Activated T-cell treated with anti-CD3 and anti-CD28 coated beads, Interleukin-2, amount 50 U/mL, for 1 hour (primary cell): Measurements from ENCODE around the gene PROSER2.
"Not testable (repeated sequence)": the region's sequence is repeated elsewhere in the genome, so short reads cannot be mapped to it uniquely, and the experiment has no call there.

Source experiments
- DNase-seq: peaks from one replicate; pipeline ENCODE4 v3.0.0-alpha.2; 2020

PROSER2 gene

DNA sequence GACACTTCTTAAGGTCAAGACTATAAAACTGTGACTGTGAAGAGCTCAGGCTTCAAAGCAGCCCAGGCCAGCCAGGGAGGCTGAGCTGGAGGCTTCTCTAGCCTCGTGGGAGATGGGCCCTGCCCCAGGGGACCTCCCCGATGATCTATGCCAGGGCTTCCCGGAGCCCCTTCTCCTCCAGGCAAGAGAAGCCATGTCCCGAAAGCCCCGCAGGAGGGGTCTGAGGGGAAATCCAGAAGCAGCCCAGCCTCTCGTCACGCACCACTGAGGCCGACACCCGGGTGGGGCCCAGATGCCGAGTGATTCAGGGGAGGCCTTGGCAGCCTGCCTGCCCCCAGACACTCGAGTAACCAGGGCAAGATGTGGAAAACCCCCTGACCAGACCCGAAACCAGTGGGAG is 63.7 kb downstream of the PROSER2 start:
- no peak for DNase-seq

DNA sequence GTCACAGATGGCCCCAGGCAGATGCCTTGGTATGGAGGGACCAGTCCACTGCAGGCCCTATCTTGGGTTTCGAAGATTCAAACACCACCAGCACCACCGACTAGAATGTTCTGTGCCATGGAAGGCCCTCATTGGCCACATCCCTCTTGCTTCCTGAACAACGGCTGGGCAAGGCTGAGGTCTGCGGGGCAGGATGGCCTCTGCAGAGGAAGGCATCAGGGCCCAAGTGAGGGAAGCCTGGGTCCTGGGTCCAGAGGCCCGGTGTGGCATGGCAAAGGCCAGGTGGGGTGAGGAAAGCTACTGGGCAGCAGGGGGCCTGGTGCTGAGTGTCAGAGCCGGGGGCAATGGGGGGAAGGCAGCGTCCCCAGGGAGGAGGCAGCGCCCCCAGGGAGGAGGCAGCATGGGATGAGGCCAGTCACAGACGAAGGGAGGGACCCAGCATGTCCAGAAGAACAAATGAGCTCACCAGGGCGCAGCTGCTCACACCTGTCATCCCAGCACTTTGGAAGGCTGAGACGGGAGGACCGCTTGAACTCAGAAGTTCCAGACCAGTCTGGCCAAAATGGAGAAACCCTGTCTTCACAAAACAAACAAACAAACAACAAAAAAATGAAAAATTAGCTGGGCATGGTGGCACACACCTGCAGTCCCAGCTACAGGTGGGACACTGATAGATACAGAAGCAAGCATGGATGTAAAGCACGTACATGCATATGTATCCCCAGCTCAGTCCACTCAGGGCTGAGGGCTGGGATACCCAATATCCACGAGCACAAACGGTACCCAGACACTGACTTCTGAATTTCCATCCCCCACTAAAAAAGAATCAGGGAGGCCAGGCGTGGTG is 64.4 kb downstream of the PROSER2 start:
- no peak for DNase-seq

DNA sequence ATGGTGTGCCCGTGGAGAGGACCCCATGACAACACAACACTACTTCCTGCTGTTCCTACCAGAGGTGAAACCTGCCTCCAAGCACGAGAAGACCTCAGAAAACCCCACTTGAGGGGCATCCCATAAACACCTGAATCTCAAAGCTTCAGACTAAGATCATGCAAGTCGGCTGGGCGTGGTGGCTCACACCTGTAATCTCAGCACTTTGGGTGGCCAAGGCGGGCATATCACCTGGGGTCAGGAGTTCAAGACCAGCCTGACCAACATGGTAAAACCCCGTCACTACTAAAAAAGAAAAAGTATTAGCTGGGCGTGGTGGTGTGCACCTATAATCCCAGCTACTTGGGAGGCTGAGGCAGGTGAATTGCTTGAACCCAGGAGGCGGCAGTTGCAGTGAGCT is 66.1 kb downstream of the PROSER2 start:
- DNase-seq: not testable (repeated sequence)

GRCh38 chr10:11891776-11892486 is 68.8 kb downstream of the PROSER2 start:
- DNase-seq: no peak

GRCh38 chr10:11893749-11894278 is 70.7 kb downstream of the PROSER2 start:
- DNase-seq: no peak

DNA sequence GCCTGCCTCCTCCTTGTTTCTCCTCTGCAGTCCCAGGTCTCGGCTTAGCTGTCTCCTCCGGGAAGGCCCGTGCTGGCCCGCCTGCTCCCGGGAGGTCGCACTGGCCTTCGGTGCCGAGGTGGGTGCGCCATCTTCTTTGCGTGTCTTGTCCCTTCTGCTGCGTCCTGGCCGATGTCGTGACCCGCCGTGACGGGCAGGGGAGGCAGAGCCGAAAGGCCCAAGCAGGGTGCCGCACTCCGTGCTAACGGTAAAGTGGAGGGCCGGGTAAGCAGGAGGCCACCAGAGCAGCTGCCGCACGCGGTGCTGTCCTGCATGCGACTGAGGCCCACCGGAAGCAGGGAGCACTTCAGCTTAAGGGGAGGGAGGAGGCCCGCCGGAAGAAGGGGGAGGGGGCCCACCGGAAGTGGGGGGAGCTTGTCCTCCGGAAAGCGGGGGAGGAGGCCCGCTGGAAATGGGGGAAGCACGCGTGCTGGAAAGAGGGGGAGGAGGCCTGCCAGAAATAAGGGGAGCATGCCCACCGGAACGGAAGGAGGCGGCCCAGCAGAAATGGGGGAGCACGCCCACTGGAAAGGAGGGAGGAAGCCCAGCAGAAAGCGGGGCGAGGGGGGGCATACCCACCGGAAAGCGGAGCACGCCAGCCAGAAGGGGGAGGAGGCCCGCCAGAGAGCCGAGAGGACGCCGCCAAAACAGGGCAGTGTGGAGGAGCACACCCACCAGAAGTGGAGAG is 71.4 kb downstream of the PROSER2 start:
- no peak for DNase-seq

GRCh38 chr10:11895108-11895466 is 71.9 kb downstream of the PROSER2 start:
- no peak for DNase-seq

GRCh38 chr10:11895598-11895997 is 72.4 kb downstream of the PROSER2 start:
- DNase-seq: no peak

DNA sequence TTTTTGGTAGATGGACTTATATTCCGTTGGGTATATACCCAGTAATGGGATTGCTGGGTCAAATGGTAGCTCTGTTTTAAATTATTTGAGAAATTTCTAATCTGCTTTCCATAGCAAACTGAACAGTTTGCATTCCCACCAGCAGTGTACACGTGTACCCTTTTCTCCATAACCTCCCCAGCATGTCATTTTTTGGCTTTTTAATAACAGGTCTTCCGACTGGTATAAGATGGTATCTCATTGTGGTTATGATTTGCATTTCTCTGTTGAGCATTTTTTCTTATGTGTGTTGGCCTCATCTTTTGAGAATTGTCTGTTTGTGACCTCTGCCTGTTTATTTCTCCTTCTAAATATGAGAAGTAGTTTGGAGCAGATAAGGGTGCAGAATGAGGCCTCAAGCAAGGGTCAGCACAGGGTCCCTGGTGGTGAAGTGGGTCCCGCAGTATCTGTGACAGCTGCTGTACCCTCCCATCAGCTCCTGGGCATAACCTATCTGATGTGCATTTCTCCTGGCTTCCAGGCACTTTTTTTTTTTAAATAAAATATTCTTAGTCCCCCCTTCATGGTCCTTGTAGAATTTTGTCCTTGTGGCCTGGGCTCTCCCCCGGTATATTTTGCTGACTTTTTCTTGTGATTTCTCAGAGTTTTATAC is 73.5 kb downstream of the PROSER2 start:
- no peak for DNase-seq

DNA sequence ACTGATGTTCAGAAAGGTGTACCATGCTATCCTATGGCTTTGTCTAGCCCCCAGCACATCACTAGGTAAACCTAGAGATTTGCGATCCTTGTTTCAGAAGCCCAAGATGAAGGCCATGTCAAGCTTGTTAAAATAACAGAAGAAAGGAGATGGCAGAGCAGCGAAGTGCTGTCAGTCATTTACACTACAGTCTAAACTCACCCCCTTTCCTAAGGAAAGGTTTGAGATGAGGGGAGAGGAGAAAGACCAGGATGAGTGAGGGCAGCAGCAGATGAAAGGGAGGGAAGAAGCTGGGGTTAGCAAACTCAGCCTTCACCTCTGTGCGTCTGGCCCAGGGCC is 74.8 kb downstream of the PROSER2 start:
- DNase-seq: no peak

- no peak for DNase-seq
Measured at GRCh38 chr10:11898372-11899066, 75.4 kb downstream of the PROSER2 start.

GRCh38 chr10:11899067-11899876 is 76.1 kb downstream of the PROSER2 start:
- no peak for DNase-seq

- DNase-seq: no peak
Measured at GRCh38 chr10:11901036-11901301, 77.8 kb downstream of the PROSER2 start.

DNA sequence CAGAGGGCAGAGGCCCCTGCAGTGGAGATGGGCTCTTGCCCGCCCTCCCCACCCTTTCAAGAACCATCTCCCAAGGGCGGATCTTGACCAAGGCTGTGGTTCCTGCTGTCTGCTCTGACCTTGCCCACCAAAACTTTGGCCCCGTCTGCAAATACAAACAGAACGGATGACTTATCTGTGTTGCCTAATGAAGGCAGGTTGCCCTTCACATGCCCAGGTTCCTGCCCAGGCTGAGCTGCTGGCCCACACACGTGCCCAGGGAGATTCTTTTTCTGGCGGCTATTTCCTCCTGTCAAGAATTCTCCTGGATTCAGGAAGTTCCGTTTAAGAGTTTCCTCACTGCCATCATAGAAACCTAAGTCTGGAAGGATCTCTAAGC is 78.3 kb downstream of the PROSER2 start:
- no peak for DNase-seq

DNA sequence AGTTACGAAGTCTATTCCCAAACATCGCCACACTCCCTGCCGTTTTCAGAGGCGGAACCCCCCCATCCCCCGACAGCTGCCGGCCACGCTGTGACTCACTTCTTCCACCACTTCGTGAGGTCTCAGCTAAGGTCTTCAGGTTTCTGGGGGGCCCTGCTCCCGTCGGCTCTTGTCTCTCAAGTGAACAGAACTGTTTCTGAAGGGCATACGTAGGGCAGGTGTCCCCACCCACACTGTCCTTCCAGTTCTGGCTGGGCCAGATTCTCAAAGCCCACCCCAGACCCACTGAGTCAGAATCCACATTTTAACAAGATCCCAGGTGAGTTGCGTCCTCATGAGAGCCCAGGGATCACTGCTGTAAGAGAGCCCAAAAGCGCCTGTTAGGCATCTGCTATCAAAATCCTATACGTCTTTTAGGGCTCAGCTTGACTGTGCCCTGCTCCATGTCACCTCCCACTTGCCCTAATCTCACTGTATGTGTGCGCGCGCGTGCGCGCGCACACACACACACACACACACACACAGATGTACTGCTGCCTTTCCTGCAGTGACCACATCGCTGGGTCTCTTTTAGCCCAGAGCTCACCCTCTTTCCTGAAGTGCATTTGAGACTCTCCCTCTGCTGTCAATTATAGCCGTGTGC is 78.8 kb downstream of the PROSER2 start:
- no peak for DNase-seq

DNA sequence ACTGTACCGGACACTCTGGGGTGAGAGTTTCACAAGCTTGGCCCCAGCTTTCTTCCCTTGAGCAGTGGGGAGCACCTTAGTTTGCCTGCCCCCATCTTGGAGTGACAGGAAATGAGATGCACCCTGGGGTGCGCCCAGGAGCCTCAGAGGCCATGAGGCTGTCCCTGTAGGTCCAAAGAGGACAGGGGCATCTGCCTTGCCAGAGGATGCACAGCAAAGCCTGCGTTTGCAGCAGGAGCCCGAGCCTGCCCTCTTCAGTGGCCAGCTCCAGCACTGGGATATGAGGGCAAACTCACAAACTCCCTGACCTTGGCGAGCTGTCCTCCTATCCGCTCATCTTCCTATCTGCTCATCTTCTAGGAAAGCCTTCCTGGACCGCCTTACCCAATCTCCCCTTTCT is 79.5 kb downstream of the PROSER2 start:
- DNase-seq: no peak

- DNase-seq: no peak
Measured at GRCh38 chr10:11906714-11907113, 83.6 kb downstream of the PROSER2 start.

GRCh38 chr10:11907914-11908313 is 84.8 kb downstream of the PROSER2 start:
- DNase-seq: no peak

GRCh38 chr10:11908536-11908935 is 85.4 kb downstream of the PROSER2 start:
- DNase-seq: no peak

- no peak for DNase-seq
Measured at GRCh38 chr10:11908991-11909390, 85.8 kb downstream of the PROSER2 start.

DNA sequence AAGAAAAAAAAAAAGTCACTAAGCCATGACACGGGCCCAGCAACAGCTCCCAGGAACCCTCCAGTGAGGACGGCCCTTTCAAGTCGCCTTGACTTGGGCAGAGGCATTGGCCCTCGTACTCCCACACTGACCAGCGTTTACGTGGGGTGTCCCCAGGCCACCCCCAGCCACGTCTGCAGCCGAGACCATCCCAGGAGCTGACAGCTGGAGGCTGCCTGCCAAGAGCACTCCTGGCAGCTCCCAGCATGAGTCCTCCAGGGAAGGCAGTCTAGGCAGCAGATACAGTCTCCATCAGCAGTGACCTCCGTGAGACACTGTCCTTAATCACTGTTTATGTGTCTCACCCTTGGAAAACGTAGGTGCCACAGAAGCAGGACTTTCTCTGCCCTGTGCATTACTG is 86.5 kb downstream of the PROSER2 start:
- no peak for DNase-seq
